Measurements from ENCODE around the gene MRPS25.

- TF ChIP-seq, protein P1, sequence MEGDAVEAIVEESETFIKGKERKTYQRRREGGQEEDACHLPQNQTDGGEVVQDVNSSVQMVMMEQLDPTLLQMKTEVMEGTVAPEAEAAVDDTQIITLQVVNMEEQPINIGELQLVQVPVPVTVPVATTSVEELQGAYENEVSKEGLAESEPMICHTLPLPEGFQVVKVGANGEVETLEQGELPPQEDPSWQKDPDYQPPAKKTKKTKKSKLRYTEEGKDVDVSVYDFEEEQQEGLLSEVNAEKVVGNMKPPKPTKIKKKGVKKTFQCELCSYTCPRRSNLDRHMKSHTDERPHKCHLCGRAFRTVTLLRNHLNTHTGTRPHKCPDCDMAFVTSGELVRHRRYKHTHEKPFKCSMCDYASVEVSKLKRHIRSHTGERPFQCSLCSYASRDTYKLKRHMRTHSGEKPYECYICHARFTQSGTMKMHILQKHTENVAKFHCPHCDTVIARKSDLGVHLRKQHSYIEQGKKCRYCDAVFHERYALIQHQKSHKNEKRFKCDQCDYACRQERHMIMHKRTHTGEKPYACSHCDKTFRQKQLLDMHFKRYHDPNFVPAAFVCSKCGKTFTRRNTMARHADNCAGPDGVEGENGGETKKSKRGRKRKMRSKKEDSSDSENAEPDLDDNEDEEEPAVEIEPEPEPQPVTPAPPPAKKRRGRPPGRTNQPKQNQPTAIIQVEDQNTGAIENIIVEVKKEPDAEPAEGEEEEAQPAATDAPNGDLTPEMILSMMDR (tag by site-specific recombination; IDR thresholded peaks at IDR 0.05): no peak
- TF ChIP-seq MEIS1 (CRISPR knock-in tag; IDR thresholded peaks at IDR 0.05; ENCODE audit: borderline replicate concordance) (no peak), ZNF37A (tag by site-specific recombination; IDR thresholded peaks at IDR 0.05) (no peak), ZNF558 (tag by site-specific recombination; IDR thresholded peaks at IDR 0.05) (no peak), OSR2 (tag by site-specific recombination; IDR thresholded peaks at IDR 0.05) (no peak), RBAK (tag by site-specific recombination; IDR thresholded peaks at IDR 0.05) (no peak), TSHZ1 (tag by site-specific recombination; IDR thresholded peaks at IDR 0.05; ENCODE audit: borderline replicate concordance) (no peak), KLF16 (tag by site-specific recombination; IDR thresholded peaks at IDR 0.05) (no peak)
- TF ChIP-seq, protein P2, sequence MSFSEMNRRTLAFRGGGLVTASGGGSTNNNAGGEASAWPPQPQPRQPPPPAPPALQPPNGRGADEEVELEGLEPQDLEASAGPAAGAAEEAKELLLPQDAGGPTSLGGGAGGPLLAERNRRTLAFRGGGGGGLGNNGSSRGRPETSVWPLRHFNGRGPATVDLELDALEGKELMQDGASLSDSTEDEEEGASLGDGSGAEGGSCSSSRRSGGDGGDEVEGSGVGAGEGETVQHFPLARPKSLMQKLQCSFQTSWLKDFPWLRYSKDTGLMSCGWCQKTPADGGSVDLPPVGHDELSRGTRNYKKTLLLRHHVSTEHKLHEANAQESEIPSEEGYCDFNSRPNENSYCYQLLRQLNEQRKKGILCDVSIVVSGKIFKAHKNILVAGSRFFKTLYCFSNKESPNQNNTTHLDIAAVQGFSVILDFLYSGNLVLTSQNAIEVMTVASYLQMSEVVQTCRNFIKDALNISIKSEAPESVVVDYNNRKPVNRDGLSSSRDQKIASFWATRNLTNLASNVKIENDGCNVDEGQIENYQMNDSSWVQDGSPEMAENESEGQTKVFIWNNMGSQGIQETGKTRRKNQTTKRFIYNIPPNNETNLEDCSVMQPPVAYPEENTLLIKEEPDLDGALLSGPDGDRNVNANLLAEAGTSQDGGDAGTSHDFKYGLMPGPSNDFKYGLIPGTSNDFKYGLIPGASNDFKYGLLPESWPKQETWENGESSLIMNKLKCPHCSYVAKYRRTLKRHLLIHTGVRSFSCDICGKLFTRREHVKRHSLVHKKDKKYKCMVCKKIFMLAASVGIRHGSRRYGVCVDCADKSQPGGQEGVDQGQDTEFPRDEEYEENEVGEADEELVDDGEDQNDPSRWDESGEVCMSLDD (tag by site-specific recombination; IDR thresholded peaks at IDR 0.05): no peak; the same call in 1 of the 2 replicates
Measured at GRCh38 chr3:15099364-15100098, 34.4 kb upstream of the MRPS25 start.

Data from HEK293 (cell line).